Kidney epithelial cell (primary cell): Measurements from ENCODE around the gene DENND1C. TPM values are rescaled to one million over a fixed set of nuclear protein-coding genes. Genes with fewer than 3 reads are reported as not detected.

Source experiments
- DNase-seq: peaks from one replicate; pipeline ENCODE4 v3.0.0-alpha.2; 2010; ENCODE audit warnings: low read depth
- H3K27me3 ChIP-seq: 2 replicates; pipeline ENCODE4 v1.6.0; 2011; ENCODE audit warnings: low read length; ENCODE audit not compliant: control insufficient read depth, insufficient read depth
- H3K36me3 ChIP-seq: 2 replicates; pipeline ENCODE4 v1.5.1; 2011; ENCODE audit warnings: low read length; ENCODE audit not compliant: control insufficient read depth, insufficient read depth
- H3K4me3 ChIP-seq: 2 replicates; pipeline ENCODE4 v1.5.1; 2011; ENCODE audit warnings: low read depth, mild to moderate bottlenecking, control low read depth, low read length
- total RNA-seq: library from RNA; depleted of rRNA; stranded (reverse); fragments of >200 nt; gene quantifications from 2 replicates; pipeline ENCODE4 v1.2.3, GENCODE V29; 2015
- TF ChIP-seq, protein P1 (sequence below): IDR thresholded peaks from 2 replicates; pipeline ENCODE4 v1.5.1; 2011; ENCODE audit warnings: mild to moderate bottlenecking, moderate library complexity, low read length, control low read depth, inconsistent platforms; ENCODE audit not compliant: insufficient read depth, poor library complexity, severe bottlenecking

Gene DENND1C
- total RNA-seq, 1 donor from 2014 or later, result 4.6 TPM

DNA sequence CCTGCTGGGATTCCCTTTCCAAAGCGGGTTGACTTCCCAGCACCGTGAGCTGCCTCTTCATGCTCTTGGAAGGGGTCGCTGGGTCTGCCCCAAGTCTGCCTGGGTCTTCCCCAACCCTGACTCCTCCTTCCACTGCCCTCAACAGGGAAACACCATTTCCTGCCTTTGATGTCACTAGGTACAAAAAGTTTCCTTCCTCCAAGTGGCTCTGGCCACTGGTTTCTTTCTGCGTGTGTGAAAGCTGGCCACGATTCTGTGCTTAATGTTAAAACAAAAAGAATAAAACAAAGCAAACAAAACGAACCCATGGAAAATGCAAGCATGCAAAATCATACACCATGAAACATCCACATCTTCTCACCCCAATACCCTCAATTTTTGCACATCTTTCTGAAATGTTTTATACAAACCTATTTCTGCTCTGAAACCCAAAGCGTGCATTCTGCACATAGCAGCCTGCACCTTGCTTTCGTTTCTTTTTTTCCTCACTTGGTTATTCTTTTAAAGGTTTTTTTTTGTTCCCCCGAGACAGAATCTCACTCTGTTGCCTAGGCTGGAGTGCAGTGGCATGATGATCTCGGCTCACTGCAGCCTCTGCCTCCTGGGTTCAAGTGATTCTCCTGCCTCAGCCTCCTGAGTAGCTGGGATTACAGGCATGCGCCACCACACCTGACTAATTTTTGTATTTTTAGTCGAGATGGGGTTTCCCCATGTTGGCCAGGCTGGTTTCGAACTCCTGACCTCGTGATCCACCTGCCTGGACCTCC is 36.7 kb upstream of the DENND1C start:
- TF ChIP-seq, protein P1, sequence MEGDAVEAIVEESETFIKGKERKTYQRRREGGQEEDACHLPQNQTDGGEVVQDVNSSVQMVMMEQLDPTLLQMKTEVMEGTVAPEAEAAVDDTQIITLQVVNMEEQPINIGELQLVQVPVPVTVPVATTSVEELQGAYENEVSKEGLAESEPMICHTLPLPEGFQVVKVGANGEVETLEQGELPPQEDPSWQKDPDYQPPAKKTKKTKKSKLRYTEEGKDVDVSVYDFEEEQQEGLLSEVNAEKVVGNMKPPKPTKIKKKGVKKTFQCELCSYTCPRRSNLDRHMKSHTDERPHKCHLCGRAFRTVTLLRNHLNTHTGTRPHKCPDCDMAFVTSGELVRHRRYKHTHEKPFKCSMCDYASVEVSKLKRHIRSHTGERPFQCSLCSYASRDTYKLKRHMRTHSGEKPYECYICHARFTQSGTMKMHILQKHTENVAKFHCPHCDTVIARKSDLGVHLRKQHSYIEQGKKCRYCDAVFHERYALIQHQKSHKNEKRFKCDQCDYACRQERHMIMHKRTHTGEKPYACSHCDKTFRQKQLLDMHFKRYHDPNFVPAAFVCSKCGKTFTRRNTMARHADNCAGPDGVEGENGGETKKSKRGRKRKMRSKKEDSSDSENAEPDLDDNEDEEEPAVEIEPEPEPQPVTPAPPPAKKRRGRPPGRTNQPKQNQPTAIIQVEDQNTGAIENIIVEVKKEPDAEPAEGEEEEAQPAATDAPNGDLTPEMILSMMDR, result no peak
- Histone ChIP-seq H3K36me3 (no peaks in the 10 kb centered on the region), H3K4me3 (no peak overlapping the region), H3K27me3 (no peaks in the 10 kb centered on the region)
- no peak for DNase-seq

DNA sequence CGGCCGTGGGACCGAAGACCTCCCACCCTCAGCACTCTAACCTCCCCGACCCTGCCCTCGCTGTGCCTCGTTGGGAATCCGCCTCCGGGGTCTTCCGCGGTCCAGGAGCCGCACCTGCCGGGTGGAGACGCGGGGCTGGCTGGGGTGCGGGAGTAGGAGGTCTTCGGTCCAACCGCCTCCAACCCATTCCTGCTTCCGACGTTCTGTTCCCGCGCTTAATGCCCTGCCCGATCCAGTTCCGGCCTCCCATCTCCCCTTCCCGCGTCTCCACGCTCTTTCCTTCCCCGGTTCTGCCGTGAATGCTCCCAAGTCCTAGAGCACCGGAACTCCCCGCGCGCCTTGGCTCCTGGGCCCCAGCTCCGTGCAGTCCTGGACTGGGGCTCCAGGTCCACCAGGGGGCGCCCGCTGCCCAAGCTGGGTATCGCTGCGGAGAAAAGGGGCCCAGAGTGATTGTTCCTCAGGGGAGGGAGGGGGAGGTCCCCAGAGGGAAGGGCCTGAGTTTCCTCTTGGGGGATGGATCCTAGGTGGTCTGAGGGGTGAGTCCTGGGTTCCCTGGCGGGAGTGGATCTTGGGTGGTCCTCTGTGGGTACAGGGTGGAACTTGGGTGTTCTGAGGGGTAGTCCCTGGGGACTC is 35.2 kb upstream of the DENND1C start:
- H3K4me3 ChIP-seq, result peak overlapping the region; percentile 67
- DNase-seq, result peak; percentile 41
- TF ChIP-seq, protein P1, result peak; percentile 96
- H3K36me3 ChIP-seq, result no peaks in the 10 kb centered on the region
- H3K27me3 ChIP-seq, result no peaks in the 10 kb centered on the region

DNA sequence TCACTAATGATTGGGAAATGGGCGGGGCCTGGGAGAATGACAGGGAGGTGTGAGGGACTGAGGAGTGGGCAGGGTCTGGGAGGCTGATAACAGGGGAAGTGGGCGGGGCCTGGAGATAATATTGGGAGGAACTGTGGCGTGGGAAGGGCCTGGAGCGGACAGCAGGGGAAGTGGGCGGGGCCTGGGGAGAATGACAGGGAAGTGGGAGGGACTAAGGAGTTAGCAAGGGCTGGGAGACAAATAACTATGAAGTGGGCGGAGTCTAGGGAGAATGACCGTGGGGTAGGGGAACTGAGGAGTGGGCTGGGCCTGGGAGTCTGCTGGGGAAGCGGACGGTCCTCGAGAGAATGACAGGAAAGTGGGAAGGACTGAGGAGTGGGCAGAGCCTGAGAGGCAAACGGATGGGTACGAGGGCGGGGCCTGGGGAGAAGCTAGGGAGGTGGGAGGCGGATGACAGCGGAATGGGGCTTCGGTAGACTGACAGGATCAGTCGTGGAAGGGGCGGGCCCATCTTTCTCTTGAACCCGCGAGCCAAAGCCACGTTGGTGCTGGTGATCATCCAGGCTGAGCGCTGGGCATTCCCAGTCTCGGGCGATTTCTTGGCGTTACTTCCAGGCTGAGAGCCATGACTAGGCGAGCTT is 34.6 kb upstream of the DENND1C start:
- Histone ChIP-seq H3K4me3 (peak overlapping the region; percentile 67), H3K36me3 (no peaks in the 10 kb centered on the region), H3K27me3 (no peaks in the 10 kb centered on the region)
- peak; percentile 79 for DNase-seq
- TF ChIP-seq, protein P1, result no peak

DNA sequence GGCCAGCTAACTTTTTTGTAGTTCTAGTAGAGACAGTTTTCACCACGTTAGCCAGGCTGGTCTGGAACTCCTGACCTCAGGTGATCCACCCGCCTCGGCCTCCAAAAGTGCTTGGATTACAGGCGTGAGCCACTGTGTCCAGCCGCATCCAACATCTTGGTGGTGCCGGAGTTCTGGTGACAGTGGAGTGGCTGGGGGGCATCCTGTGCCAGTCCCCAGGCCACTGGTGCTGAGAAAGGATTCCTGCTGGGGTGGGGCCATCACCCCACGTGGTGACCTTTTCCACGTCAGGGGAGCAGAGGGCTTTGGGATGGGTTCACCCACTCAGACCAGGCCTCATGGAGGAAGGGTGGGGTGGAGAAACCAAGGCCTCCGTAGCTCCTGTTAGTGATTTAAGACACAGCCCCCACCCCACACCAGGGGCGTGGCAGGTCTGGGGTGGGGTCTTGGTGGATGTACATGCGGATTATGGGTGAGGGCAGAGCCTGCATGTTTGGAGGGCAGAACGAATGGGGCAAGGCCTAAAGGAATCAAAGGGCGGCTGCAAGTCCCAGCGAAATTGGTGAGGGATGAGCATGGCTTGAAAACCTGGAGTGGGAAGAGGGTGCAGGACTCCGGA is 33.4 kb upstream of the DENND1C start:
- no peaks in the 10 kb centered on the region for H3K27me3 ChIP-seq
- H3K4me3 ChIP-seq, result no peak overlapping the region
- no peak for DNase-seq
- TF ChIP-seq, protein P1, result no peak
- no peaks in the 10 kb centered on the region for H3K36me3 ChIP-seq

DNA sequence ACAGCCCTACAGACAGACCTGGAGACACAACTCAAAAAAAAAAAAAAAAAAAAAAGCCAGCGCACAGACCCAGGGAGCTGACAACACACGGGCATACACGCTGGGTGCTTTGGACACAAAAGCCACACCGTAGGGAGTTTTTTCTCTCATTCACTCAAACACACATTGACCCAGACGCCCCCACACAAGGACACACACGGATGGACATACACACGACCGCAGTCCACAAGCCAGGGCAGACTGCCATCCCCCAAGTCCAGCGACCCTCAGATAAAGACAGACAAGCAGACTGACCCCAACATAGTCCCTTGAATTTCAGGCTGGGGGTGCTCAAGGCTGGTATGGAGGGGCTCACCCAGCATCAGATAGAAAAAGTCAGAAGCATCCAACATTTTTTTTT is 32.5 kb upstream of the DENND1C start:
- DNase-seq, result no peak
- Histone ChIP-seq H3K27me3 (no peaks in the 10 kb centered on the region), H3K36me3 (no peaks in the 10 kb centered on the region), H3K4me3 (no peak overlapping the region)
- TF ChIP-seq, protein P1, result no peak
